ENCODE data around the gene CELF4. TPM values are rescaled to one million over a fixed set of nuclear protein-coding genes. Genes with fewer than 3 reads are reported as not detected.

CELF4 gene
- total RNA-seq, 1 experiment from 2014 or later = not detected

DNA sequence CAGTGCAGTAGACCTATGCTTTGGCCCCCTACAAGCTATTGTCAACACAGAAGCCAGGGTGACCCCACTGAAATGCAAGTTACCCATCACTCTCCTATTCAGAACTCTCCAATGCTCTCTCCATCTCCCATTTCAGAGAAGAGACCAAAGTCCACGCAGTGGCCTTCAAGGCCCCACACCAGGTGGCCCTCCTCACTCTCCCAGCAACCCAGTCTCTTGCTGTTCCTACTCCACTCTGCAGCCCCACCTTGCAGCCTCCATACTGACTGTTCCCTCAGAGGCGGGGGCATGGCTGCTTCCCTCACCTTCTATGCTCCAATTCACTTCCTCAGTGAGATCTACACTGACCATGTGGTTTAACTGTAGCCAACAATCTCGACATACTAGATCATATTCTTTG, 313.3 kb downstream of the CELF4 start:
- intact Hi-C loops (cut with micrococcal nuclease; ENCODE audit: unreplicated experiment) (no loop called here), in situ Hi-C loops (cut with HindIII; ENCODE audit: low pct_unique_long_range_greater_than_20kb, low sequenced_read_pairs) (no loop called here)
- H3K27ac ChIP-seq (ENCODE audit: low read length) = no peak overlapping the region
- POLR2A ChIA-PET = no interaction called here
- H3K9me3 ChIP-seq (ENCODE audit: control insufficient read depth, insufficient read depth, low read depth, low read length) = no peaks in the 10 kb centered on the region
- TF ChIP-seq REST (IDR thresholded peaks at IDR 0.05; ENCODE audit: insufficient read depth in 1 of 2, low read depth in 2 of 2, low read length in 1 of 2) = no peak
- no peak for TF ChIP-seq TCF7L2 (IDR thresholded peaks at IDR 0.05; ENCODE audit: low read depth, low read length)
- TF ChIP-seq, protein P1, sequence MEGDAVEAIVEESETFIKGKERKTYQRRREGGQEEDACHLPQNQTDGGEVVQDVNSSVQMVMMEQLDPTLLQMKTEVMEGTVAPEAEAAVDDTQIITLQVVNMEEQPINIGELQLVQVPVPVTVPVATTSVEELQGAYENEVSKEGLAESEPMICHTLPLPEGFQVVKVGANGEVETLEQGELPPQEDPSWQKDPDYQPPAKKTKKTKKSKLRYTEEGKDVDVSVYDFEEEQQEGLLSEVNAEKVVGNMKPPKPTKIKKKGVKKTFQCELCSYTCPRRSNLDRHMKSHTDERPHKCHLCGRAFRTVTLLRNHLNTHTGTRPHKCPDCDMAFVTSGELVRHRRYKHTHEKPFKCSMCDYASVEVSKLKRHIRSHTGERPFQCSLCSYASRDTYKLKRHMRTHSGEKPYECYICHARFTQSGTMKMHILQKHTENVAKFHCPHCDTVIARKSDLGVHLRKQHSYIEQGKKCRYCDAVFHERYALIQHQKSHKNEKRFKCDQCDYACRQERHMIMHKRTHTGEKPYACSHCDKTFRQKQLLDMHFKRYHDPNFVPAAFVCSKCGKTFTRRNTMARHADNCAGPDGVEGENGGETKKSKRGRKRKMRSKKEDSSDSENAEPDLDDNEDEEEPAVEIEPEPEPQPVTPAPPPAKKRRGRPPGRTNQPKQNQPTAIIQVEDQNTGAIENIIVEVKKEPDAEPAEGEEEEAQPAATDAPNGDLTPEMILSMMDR (IDR thresholded peaks at IDR 0.05) = no peak
- no peak for TF ChIP-seq SIN3A (IDR thresholded peaks at IDR 0.05; ENCODE audit: borderline replicate concordance, insufficient read depth, low read depth, low read length)
- TF ChIP-seq POLR2AphosphoS5 (IDR thresholded peaks at IDR 0.05; ENCODE audit: low read depth, low read length) = no peak
- ATAC-seq (no peak), DNase-seq (ENCODE audit: low read depth, low spot score) (no peak)
- no peaks in the 10 kb centered on the region for H3K27me3 ChIP-seq (ENCODE audit: control insufficient read depth, insufficient read depth, low read length)
- BruUV-seq (replicated peaks) = no TSS peak
- no peaks in the 10 kb centered on the region for H3K36me3 ChIP-seq (ENCODE audit: control insufficient read depth, insufficient read depth, low read length)
- H3K4me3 ChIP-seq (ENCODE audit: low read depth in 2 of 2, low read length in 2 of 2) = no peak overlapping the region
- H3K4me1 ChIP-seq (ENCODE audit: control insufficient read depth, insufficient read depth, low read length) = no peaks in the 10 kb centered on the region
- CTCF ChIA-PET = no interaction called here

DNA sequence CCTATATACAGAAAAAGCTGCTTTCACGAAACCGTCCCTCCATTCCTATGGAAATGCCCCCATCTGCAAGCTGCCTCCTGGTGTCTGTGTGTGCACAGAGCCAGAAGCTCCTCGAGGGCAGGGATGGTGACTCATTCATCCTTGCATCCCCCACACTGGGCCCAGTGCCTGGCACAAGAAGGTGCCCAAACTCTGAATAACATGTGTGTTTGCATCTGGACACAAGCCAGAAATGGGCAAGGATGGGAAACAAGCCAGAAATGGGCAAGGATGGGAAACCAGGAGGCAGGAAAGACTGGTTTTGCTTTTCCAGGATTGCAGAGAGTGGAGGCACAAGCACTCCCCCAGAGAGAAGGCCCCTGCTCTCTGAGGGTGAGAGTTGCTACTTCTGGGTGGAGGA, 313.9 kb downstream of the CELF4 start:
- TF ChIP-seq POLR2AphosphoS5 (IDR thresholded peaks at IDR 0.05; ENCODE audit: low read depth, low read length) = no peak
- TF ChIP-seq SIN3A (IDR thresholded peaks at IDR 0.05; ENCODE audit: borderline replicate concordance, insufficient read depth, low read depth, low read length) = no peak
- TF ChIP-seq REST (IDR thresholded peaks at IDR 0.05; ENCODE audit: insufficient read depth in 1 of 2, low read depth in 2 of 2, low read length in 1 of 2) = no peak
- no peak for TF ChIP-seq TCF7L2 (IDR thresholded peaks at IDR 0.05; ENCODE audit: low read depth, low read length)
- TF ChIP-seq, protein P1 (IDR thresholded peaks at IDR 0.05) = no peak
- ATAC-seq (no peak), DNase-seq (ENCODE audit: low read depth, low spot score) (no peak)
- intact Hi-C loops (cut with micrococcal nuclease; ENCODE audit: unreplicated experiment) = no loop called here
- ChIA-PET POLR2A (no interaction called here), CTCF (no interaction called here)
- Histone ChIP-seq H3K4me3 (ENCODE audit: low read depth in 2 of 2, low read length in 2 of 2) (no peak overlapping the region), H3K36me3 (ENCODE audit: control insufficient read depth, insufficient read depth, low read length) (no peaks in the 10 kb centered on the region), H3K27me3 (ENCODE audit: control insufficient read depth, insufficient read depth, low read length) (no peaks in the 10 kb centered on the region), H3K27ac (ENCODE audit: low read length) (no peak overlapping the region), H3K9me3 (ENCODE audit: control insufficient read depth, insufficient read depth, low read depth, low read length) (no peaks in the 10 kb centered on the region), H3K4me1 (ENCODE audit: control insufficient read depth, insufficient read depth, low read length) (no peaks in the 10 kb centered on the region)
- no TSS peak for BruUV-seq (replicated peaks)
- in situ Hi-C loops (cut with HindIII; ENCODE audit: low pct_unique_long_range_greater_than_20kb, low sequenced_read_pairs) = no loop called here
